Activated CD4-positive, alpha-beta memory T cell treated with anti-CD3 and anti-CD28 coated beads for 36 hours (primary cell): ENCODE measurements around the gene NSMCE1. TPM values are rescaled to one million over a fixed set of nuclear protein-coding genes. Genes with fewer than 3 reads are reported as not detected.

ENCODE experiments used
- CTCF ChIA-PET: fragments of 350-600 bp; sonication (Branson Sonifier 250); formaldehyde crosslinking; loops from one replicate; lab custom pipeline; 2021; ENCODE audit warnings: antibody characterized with exemption, inconsistent platforms; lab: Charles Lee
- POLR2A ChIA-PET: fragments of 350-600 bp; sonication (Branson Sonifier 250); formaldehyde crosslinking; loops from one replicate; lab custom pipeline; 2021; ENCODE audit warnings: antibody characterized with exemption; lab: Charles Lee
- DNase-seq: peaks from one replicate; pipeline ENCODE4 v3.0.0-alpha.2; 2020
- H3K27ac Mint-ChIP-seq: one replicate; pipeline ENCODE4 v1.8.0; 2021; ENCODE audit warnings: mixed read lengths
- H3K27me3 Mint-ChIP-seq: one replicate; pipeline ENCODE4 v1.8.0; 2021; ENCODE audit warnings: mixed read lengths
- H3K36me3 Mint-ChIP-seq: one replicate; pipeline ENCODE4 v1.8.0; 2021; ENCODE audit warnings: mixed read lengths
- H3K4me1 Mint-ChIP-seq: one replicate; pipeline ENCODE4 v1.8.0; 2021; ENCODE audit warnings: low read depth, mixed read lengths
- H3K4me3 Mint-ChIP-seq: one replicate; pipeline ENCODE4 v1.8.0; 2021; ENCODE audit warnings: mild to moderate bottlenecking, mixed read lengths
- H3K9me3 Mint-ChIP-seq: one replicate; pipeline ENCODE4 v1.8.0; 2021; ENCODE audit warnings: mixed read lengths
- intact Hi-C: fragments of 100-400 bp; cut with micrococcal nuclease; formaldehyde crosslinking; loops from one replicate; pipeline ENCODE4 v1.15.1; 2023
- total RNA-seq, 2 experiments: library from RNA; stranded (reverse); gene quantifications; one replicate each; pipeline ENCODE4 v1.2.3, GENCODE V29; 2021

NSMCE1 gene
- total RNA-seq, 2 experiments from 2014 or later = 120 to 121 TPM

DNA sequence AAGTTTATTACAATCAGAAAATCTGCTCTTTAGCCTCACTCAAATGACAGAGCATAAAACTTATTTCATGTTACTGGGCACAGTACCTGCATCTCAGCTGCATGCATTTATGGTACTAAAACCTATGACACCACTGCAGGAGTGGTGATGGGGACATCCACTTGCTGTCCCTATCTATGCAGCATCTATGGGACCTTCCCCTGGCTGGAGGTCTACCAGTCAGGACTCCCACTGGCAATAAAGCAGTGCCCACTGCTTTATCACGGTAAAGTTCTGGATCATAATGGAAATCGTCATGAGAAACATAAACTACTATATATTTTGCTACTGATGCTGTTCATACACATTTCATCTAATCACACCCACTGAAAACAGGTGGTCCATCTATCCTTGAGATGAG is 26.2 kb downstream of the NSMCE1 start:
- H3K27ac Mint-ChIP-seq = no peak overlapping the region
- H3K36me3 Mint-ChIP-seq = peaks cover 22% of the 10 kb centered on the region
- ChIA-PET POLR2A (no interaction called here), CTCF (interaction anchor here (1.5 to 1.6 kb wide), 2 partner anchors 10 to 12 kb away, joined by 3 read pairs; no protein-coding TSS in a partner anchor)
- intact Hi-C loops = no loop called here
- DNase-seq = peak; percentile 4
- no peaks in the 10 kb centered on the region for H3K27me3 Mint-ChIP-seq
- H3K4me3 Mint-ChIP-seq = no peak overlapping the region
- peaks cover 82% of the 10 kb centered on the region for H3K4me1 Mint-ChIP-seq
- H3K9me3 Mint-ChIP-seq = no peaks in the 10 kb centered on the region

DNA sequence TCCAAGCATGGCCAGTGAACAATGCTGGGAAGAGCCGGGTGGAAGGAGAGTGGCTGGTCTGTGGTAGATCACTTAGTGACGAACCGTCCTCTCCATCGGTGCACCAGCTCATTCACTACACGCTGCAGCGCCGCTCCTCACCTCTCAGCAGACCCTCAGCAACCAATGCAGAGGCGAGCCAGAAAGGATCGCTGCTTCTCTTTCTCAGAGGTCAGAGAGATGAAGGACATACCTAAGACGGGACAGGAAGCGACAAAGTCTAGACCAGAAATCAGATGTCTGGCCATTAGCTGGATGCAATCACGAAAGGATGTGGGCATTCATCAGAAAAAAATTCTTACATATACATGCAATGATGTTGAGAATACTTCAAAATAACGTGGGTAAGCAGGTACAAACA is 26.9 kb downstream of the NSMCE1 start:
- DNase-seq = peak; percentile 3
- H3K9me3 Mint-ChIP-seq = no peaks in the 10 kb centered on the region
- no peak overlapping the region for H3K27ac Mint-ChIP-seq
- ChIA-PET POLR2A (no interaction called here), CTCF (interaction anchor here (1.5 to 1.6 kb wide), 2 partner anchors 10 to 11 kb away, joined by 3 read pairs; no protein-coding TSS in a partner anchor)
- no peak overlapping the region for H3K4me3 Mint-ChIP-seq
- peaks cover 17% of the 10 kb centered on the region for H3K36me3 Mint-ChIP-seq
- H3K27me3 Mint-ChIP-seq = no peaks in the 10 kb centered on the region
- H3K4me1 Mint-ChIP-seq = peaks cover 82% of the 10 kb centered on the region
- intact Hi-C loops = no loop called here

DNA sequence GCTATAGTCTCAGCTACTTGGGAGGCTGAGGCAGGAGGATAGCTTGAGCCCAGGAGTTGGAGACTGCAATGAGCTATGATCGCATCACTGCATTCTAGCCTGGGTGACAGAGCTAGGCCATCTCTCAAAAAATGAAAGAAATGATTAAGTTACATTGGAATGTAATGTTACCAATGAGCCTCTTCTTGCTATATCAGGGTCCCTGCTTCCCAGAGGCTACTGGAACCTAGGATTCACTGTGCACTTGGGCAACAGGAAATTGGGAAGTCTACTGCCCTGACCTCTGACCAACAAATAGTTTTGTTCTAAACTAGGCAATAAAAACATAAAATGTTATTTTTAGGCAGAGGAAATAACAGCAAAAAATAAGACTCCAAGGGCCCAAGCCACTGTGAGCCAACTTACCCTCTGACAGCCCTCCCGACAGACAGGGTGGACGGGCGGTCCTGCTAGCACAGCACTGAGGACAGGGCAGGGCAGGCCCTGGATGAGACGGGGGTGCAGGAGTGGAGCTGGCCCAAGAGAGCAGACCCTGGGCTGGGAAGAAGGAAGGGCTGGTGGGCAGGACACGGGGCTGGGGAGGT is 27.5 kb downstream of the NSMCE1 start:
- ChIA-PET CTCF (interaction anchor here (1.5 to 1.6 kb wide), 2 partner anchors 9 to 10 kb away, joined by 3 read pairs; no protein-coding TSS in a partner anchor), POLR2A (interaction anchor here (1.5 to 7.7 kb wide), 2 partner anchors 11 to 76 kb away, joined by 5 to 123 read pairs; no protein-coding TSS in a partner anchor)
- peaks cover 77% of the 10 kb centered on the region for H3K4me1 Mint-ChIP-seq
- H3K36me3 Mint-ChIP-seq = peaks cover 15% of the 10 kb centered on the region
- H3K9me3 Mint-ChIP-seq = no peaks in the 10 kb centered on the region
- no peaks in the 10 kb centered on the region for H3K27me3 Mint-ChIP-seq
- H3K4me3 Mint-ChIP-seq = no peak overlapping the region
- DNase-seq = peak; percentile 6
- no peak overlapping the region for H3K27ac Mint-ChIP-seq
- intact Hi-C loops = no loop called here

DNA sequence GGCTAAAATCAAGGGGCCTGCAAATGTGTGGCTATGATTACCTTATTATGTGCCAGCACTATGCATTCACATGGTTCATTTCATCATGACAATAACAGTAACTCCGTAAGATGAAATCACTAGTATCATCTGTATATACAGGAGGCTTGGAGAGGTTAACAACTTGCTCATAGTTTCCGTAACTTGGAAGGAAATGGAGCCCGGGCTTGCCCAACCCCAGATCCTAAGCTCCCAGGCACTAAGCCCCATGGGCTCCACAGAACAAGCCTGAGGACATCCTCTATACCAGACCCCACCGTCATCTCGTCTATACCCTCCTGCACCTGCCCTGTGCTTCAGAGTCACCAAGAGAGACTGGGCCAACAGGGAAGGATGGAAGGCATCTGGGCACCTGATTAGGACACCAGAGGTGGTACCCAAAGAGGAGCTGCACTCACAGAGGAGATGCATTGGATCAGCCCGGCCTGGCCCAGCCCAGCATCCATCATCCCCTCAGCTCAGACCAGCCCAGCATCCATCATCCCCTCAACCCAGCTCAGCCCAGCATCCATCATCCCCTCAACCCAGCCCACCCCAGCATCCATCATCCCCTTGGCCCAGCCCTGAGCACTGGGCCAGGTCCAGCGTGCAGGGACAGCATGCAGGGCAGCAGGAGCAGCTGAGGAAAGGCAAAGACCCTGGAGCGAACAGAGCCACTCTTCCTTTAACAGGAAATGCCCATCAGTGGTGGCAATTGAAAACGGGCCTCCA is 28.5 kb downstream of the NSMCE1 start:
- no peaks in the 10 kb centered on the region for H3K9me3 Mint-ChIP-seq
- POLR2A ChIA-PET = interaction anchor here (1.0 to 7.7 kb wide), 3 partner anchors 12 to 132 kb away, joined by 3 to 123 read pairs (median 5); no protein-coding TSS in a partner anchor
- peaks cover 15% of the 10 kb centered on the region for H3K36me3 Mint-ChIP-seq
- H3K4me1 Mint-ChIP-seq = peaks cover 77% of the 10 kb centered on the region
- DNase-seq = peak; percentile 12
- CTCF ChIA-PET = interaction anchor here (1.2 kb wide), 1 partner anchor 128 kb away, joined by 4 read pairs; no protein-coding TSS in a partner anchor
- no peak overlapping the region for H3K4me3 Mint-ChIP-seq
- peak overlapping the region; percentile 99 for H3K27ac Mint-ChIP-seq
- intact Hi-C loops = no loop called here
- no peaks in the 10 kb centered on the region for H3K27me3 Mint-ChIP-seq

DNA sequence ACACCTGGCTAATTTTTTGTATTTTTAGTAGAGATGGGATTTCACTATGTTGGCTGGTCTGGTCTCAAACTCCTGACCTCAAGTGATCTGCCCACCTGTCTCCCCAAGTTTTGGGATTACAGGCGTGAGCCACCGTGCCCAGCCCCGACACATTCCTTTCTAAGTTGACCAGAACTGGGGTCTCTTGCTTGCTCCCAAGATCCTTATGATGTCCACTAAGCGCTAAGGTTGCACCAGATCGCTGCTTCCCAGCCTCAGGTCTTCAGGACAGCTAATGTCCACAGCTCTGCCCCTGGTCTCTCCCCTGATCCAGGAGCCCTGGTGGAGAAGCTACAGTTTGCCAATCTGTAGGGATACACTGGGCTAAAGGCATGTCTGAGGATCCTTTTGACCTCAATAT is 29.5 kb downstream of the NSMCE1 start:
- intact Hi-C loops = no loop called here
- Mint-ChIP-seq H3K9me3 (no peaks in the 10 kb centered on the region), H3K4me1 (peaks cover 77% of the 10 kb centered on the region), H3K4me3 (no peak overlapping the region), H3K36me3 (peaks cover 14% of the 10 kb centered on the region), H3K27ac (peak overlapping the region; percentile 99), H3K27me3 (no peaks in the 10 kb centered on the region)
- CTCF ChIA-PET = interaction anchor here (1.2 kb wide), 1 partner anchor 129 kb away, joined by 4 read pairs; no protein-coding TSS in a partner anchor
- POLR2A ChIA-PET = interaction anchor here (7.7 kb wide), 1 partner anchor 78 kb away, joined by 123 read pairs; no protein-coding TSS in a partner anchor
- DNase-seq = peak; percentile 6

DNA sequence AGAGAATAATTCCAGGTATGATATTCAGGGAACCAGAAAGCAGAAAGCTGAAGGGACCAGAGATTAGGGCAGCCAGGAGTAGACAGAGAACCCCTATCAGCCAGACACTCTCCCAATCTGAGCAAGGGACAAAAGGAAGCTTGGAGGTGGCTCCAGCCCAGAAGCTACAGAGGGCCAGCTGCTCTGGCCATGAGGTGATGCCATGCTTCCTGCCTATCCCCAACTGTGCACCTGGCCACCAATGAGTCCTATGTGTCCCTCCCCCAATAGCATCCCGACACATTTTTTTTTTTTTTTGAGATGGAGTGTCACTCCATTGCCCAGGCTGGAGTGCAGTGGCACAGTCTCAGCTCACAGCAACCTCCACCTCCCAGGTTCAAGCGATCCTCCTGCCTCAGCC is 30.0 kb downstream of the NSMCE1 start:
- H3K4me3 Mint-ChIP-seq = peak overlapping the region; percentile 68
- H3K36me3 Mint-ChIP-seq = peaks cover 17% of the 10 kb centered on the region
- H3K27ac Mint-ChIP-seq = peak overlapping the region; percentile 99
- ChIA-PET CTCF (interaction anchor here (1.0 kb wide), 1 partner anchor 137 kb away, joined by 3 read pairs; no protein-coding TSS in a partner anchor), POLR2A (interaction anchor here (0.5 to 7.7 kb wide), 3 partner anchors 11 to 168 kb away, joined by 3 to 123 read pairs (median 24); no protein-coding TSS in a partner anchor)
- no peaks in the 10 kb centered on the region for H3K9me3 Mint-ChIP-seq
- no peaks in the 10 kb centered on the region for H3K27me3 Mint-ChIP-seq
- intact Hi-C loops = no loop called here
- no peak for DNase-seq
- peaks cover 77% of the 10 kb centered on the region for H3K4me1 Mint-ChIP-seq

DNA sequence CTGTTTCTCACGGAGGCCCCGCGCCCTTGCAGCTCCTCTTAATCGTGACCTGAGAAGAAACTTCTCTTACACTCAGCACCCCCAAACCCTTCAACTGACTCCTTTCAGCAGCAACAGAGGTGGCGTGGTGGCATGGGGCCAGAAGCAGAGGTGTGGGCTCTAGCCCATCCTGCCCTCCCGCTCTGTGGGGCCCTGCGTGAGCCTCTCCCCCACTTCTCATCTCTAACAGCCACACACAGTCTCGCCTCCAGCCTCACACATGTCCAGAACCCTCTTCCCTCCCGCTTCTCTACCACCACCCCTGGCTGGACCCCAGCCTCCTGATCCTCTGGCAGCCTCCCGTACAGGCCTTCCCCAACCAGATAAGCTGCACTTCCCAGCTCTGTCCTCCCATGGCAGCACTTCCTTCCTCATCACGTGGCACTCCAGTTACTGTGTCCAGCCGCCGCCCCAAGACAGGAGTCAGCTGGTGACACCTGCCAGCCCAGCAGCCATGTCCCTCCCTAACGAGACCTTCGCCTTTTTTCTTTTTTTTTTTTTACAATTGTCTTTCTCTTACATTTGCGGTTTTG is 30.5 kb downstream of the NSMCE1 start:
- H3K4me1 Mint-ChIP-seq = peaks cover 78% of the 10 kb centered on the region
- CTCF ChIA-PET = interaction anchor here (1.0 to 5.3 kb wide), 2 partner anchors 130 to 137 kb away, joined by 3 to 108 read pairs; no protein-coding TSS in a partner anchor
- peak; percentile 64 for DNase-seq
- peak overlapping the region; percentile 68 for H3K4me3 Mint-ChIP-seq
- POLR2A ChIA-PET = interaction anchor here (0.5 to 7.7 kb wide), 7 partner anchors 12 to 169 kb away, joined by 3 to 123 read pairs (median 24); partner anchors contain the start of genes IL21R and NSMCE1
- peaks cover 19% of the 10 kb centered on the region for H3K36me3 Mint-ChIP-seq
- intact Hi-C loops = no loop called here
- peak overlapping the region; percentile 99 for H3K27ac Mint-ChIP-seq
- H3K9me3 Mint-ChIP-seq = no peaks in the 10 kb centered on the region
- no peaks in the 10 kb centered on the region for H3K27me3 Mint-ChIP-seq

DNA sequence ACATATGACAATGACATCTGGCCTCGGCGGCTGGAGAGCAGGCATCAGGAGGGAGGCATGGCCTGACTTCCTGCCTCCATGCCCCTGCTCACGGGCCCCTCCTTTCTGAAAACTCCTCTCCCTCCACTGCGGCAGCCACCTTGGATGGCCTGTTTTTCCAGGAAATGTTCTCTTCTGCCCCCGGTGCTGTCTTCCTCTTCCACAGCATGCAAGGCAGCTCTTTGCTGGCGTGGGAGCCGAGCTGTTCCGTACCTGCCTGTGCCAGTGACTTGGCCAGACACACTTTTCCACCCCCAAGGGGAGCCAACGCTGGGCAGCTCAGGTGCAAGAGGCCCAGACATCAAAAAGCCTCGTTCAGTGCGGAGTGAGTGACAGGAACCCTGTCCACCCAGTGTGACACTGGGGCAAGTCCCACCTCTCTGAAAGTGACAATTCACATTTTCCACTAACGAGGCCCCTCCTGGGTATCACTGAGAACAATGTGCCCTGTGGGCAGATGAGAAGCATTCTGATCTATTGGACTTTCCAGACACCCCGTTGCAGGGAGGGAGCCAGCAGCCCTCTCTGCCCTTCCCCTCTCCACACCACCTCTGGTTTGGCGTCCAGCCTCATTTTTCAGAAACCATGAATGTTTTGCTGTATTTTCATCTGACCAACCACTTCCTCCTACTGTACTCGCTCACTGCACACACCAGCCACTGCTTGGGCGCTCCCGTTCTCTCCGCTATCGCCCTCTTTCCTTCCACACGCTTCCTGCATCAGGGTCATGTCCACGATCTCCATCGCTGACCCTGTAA is 31.2 kb downstream of the NSMCE1 start:
- no peaks in the 10 kb centered on the region for H3K9me3 Mint-ChIP-seq
- peak overlapping the region; percentile 68 for H3K4me3 Mint-ChIP-seq
- peaks cover 78% of the 10 kb centered on the region for H3K4me1 Mint-ChIP-seq
- peaks cover 25% of the 10 kb centered on the region for H3K36me3 Mint-ChIP-seq
- peak overlapping the region; percentile 99 for H3K27ac Mint-ChIP-seq
- no peaks in the 10 kb centered on the region for H3K27me3 Mint-ChIP-seq
- CTCF ChIA-PET = interaction anchor here (0.7 to 5.3 kb wide), 11 partner anchors 8 to 1240 kb away, joined by 3 to 113 read pairs (median 4); no protein-coding TSS in a partner anchor
- POLR2A ChIA-PET = interaction anchor here (0.8 to 7.7 kb wide), 14 partner anchors 8 to 169 kb away, joined by 3 to 123 read pairs (median 6); partner anchors contain the start of genes IL21R, KDM8 and NSMCE1
- peak; percentile 89 for DNase-seq
- intact Hi-C loops = loop anchor here (1.0 kb wide), 4 partner anchors 9 to 165 kb away; partner anchors contain the start of gene IL21R

DNA sequence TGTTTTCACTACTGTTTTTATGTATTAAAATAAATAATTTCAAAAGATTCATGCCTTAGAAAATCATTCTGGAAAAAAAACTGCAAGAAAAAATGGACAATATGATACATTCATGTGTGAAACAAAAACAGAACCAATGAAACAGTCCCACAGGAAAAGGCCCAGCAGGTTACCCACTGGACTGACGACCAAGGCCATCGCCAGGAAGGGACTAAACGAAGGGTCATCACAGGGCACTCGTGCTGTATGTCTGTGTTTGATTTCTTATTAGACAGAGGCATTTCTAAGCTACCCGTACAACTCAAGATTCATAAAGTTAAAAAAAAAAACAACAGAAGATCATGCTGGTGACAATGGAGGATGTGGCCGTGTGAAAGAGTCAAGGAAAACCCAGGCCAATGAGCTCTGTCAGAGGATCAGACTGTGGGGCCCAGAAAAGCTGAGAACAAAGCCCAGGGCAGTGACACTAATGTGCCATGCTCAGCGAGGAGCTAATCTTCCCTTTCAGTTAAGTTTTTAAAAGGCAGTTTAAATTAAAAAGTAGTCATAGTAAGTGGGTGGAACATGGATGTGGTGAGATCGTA is 31.8 kb downstream of the NSMCE1 start:
- peaks cover 83% of the 10 kb centered on the region for H3K4me1 Mint-ChIP-seq
- intact Hi-C loops = loop anchor here (1.0 kb wide), 4 partner anchors 10 to 166 kb away; partner anchors contain the start of gene IL21R
- no peaks in the 10 kb centered on the region for H3K9me3 Mint-ChIP-seq
- H3K27me3 Mint-ChIP-seq = no peaks in the 10 kb centered on the region
- CTCF ChIA-PET = interaction anchor here (0.7 to 5.3 kb wide), 13 partner anchors 8 to 1239 kb away, joined by 3 to 113 read pairs (median 4); no protein-coding TSS in a partner anchor
- POLR2A ChIA-PET = interaction anchor here (0.8 to 7.7 kb wide), 15 partner anchors 9 to 314 kb away, joined by 3 to 123 read pairs (median 6); partner anchors contain the start of genes IL21R, KATNIP, KDM8 and NSMCE1
- H3K36me3 Mint-ChIP-seq = peaks cover 32% of the 10 kb centered on the region
- H3K4me3 Mint-ChIP-seq = peak overlapping the region; percentile 68
- peak overlapping the region; percentile 99 for H3K27ac Mint-ChIP-seq
- no peak for DNase-seq

DNA sequence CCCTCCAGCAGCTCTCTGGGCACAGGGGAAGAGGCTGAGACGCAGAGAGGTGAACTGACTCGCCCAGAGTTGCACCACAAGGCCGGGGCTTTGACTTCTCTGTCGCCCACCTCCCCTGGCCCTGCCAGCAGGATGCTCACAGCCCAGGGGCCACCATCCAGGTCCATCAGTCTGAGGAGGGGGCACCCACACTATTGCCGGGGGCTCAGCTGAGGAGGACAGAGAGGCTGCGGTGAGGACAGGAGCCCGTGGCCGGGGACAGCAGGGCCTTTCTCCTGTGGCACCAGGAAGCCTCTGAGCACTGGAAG is 32.7 kb downstream of the NSMCE1 start:
- H3K9me3 Mint-ChIP-seq = no peaks in the 10 kb centered on the region
- CTCF ChIA-PET = interaction anchor here (0.9 to 5.3 kb wide), 30 partner anchors 9 to 219 kb away, joined by 3 to 113 read pairs (median 11); partner anchors contain the start of genes KDM8 and NSMCE1
- no peaks in the 10 kb centered on the region for H3K27me3 Mint-ChIP-seq
- peaks cover 89% of the 10 kb centered on the region for H3K4me1 Mint-ChIP-seq
- H3K4me3 Mint-ChIP-seq = peak overlapping the region; percentile 59
- intact Hi-C loops = loop anchor here (1.0 kb wide), 6 partner anchors 32 to 221 kb away; partner anchors contain the start of genes KDM8 and NSMCE1
- POLR2A ChIA-PET = interaction anchor here (0.6 to 7.7 kb wide), 12 partner anchors 10 to 314 kb away, joined by 3 to 123 read pairs (median 11); partner anchors contain the start of genes IL21R, KATNIP and NSMCE1
- peak overlapping the region; percentile 99 for H3K27ac Mint-ChIP-seq
- DNase-seq = no peak
- peaks cover 38% of the 10 kb centered on the region for H3K36me3 Mint-ChIP-seq
